ENCODE data around the gene CORO1C. TPM values are rescaled to one million over a fixed set of nuclear protein-coding genes. Genes with fewer than 3 reads are reported as not detected.

The CORO1C gene
- polyA plus RNA-seq, 2 donors, result 23.6 to 40.2 TPM

GRCh38 chr12:108609537-108610335 is 121.6 kb downstream of the CORO1C start:
- Histone ChIP-seq H3K27me3 (ENCODE audit: control insufficient read depth in 1 of 2, insufficient read depth in 2 of 2, low read length in 2 of 2) (no peaks in the 10 kb centered on the region), H3K9me3 (ENCODE audit: control insufficient read depth in 2 of 2, insufficient read depth in 1 of 2, low read depth in 1 of 2, low read length in 1 of 2) (no peaks in the 10 kb centered on the region), H3K4me3 (ENCODE audit: low read depth in 1 of 2, low read length in 2 of 2) (no peak overlapping the region), H3K27ac (ENCODE audit: low read depth in 2 of 2, low read length in 1 of 2) (no peak overlapping the region), H3K36me3 (ENCODE audit: control insufficient read depth in 2 of 2, insufficient read depth in 2 of 2, low read length in 1 of 2) (no peaks in the 10 kb centered on the region), H3K4me1 (ENCODE audit: control insufficient read depth in 2 of 2, insufficient read depth in 2 of 2, low read length in 1 of 2) (peaks cover 0 to 3% of the 10 kb centered on the region in 2 donors)
- WGBS, 2 donors, result 56 to 62% methylated on average over 21 of the region's 21 CpGs

GRCh38 chr12:108608616-108609015 is 122.7 kb downstream of the CORO1C start:
- no peaks in the 10 kb centered on the region for H3K9me3 ChIP-seq (ENCODE audit: control insufficient read depth in 2 of 2, insufficient read depth in 1 of 2, low read depth in 1 of 2, low read length in 1 of 2)
- no peak overlapping the region for H3K27ac ChIP-seq (ENCODE audit: low read depth in 2 of 2, low read length in 1 of 2)
- 81 to 85% methylated on average over 5 of the region's 5 CpGs for WGBS, 2 donors
- no peak overlapping the region for H3K4me3 ChIP-seq (ENCODE audit: low read depth in 1 of 2, low read length in 2 of 2)
- H3K4me1 ChIP-seq (ENCODE audit: control insufficient read depth in 2 of 2, insufficient read depth in 2 of 2, low read length in 1 of 2), result peaks cover 0 to 3% of the 10 kb centered on the region in 2 donors
- no peaks in the 10 kb centered on the region for H3K27me3 ChIP-seq (ENCODE audit: control insufficient read depth in 1 of 2, insufficient read depth in 2 of 2, low read length in 2 of 2)
- no peaks in the 10 kb centered on the region for H3K36me3 ChIP-seq (ENCODE audit: control insufficient read depth in 2 of 2, insufficient read depth in 2 of 2, low read length in 1 of 2)

- H3K4me1 ChIP-seq (ENCODE audit: control insufficient read depth in 2 of 2, insufficient read depth in 2 of 2, low read length in 1 of 2), result peaks cover 0 to 3% of the 10 kb centered on the region in 2 donors
- no peaks in the 10 kb centered on the region for H3K36me3 ChIP-seq (ENCODE audit: control insufficient read depth in 2 of 2, insufficient read depth in 2 of 2, low read length in 1 of 2)
- H3K4me3 ChIP-seq (ENCODE audit: low read depth in 1 of 2, low read length in 2 of 2), result no peak overlapping the region
- H3K9me3 ChIP-seq (ENCODE audit: control insufficient read depth in 2 of 2, insufficient read depth in 1 of 2, low read depth in 1 of 2, low read length in 1 of 2), result no peaks in the 10 kb centered on the region
- no peak overlapping the region for H3K27ac ChIP-seq (ENCODE audit: low read depth in 2 of 2, low read length in 1 of 2)
- H3K27me3 ChIP-seq (ENCODE audit: control insufficient read depth in 1 of 2, insufficient read depth in 2 of 2, low read length in 2 of 2), result no peaks in the 10 kb centered on the region
- 84 to 86% methylated on average over 10 of the region's 10 CpGs for WGBS, 2 donors
Measured at GRCh38 chr12:108607981-108608600, 123.2 kb downstream of the CORO1C start.

- Histone ChIP-seq H3K4me3 (ENCODE audit: low read depth in 1 of 2, low read length in 2 of 2) (no peak overlapping the region), H3K36me3 (ENCODE audit: control insufficient read depth in 2 of 2, insufficient read depth in 2 of 2, low read length in 1 of 2) (no peaks in the 10 kb centered on the region), H3K27ac (ENCODE audit: low read depth in 2 of 2, low read length in 1 of 2) (no peak overlapping the region), H3K9me3 (ENCODE audit: control insufficient read depth in 2 of 2, insufficient read depth in 1 of 2, low read depth in 1 of 2, low read length in 1 of 2) (no peaks in the 10 kb centered on the region), H3K27me3 (ENCODE audit: control insufficient read depth in 1 of 2, insufficient read depth in 2 of 2, low read length in 2 of 2) (no peaks in the 10 kb centered on the region), H3K4me1 (ENCODE audit: control insufficient read depth in 2 of 2, insufficient read depth in 2 of 2, low read length in 1 of 2) (peaks cover 0 to 3% of the 10 kb centered on the region in 2 donors)
- 80 to 82% methylated on average over 9 of the region's 9 CpGs for WGBS, 2 donors
Measured at GRCh38 chr12:108606492-108606891, 124.8 kb downstream of the CORO1C start.

- WGBS, 2 donors, result 94 to 95% methylated on average over 4 of the region's 4 CpGs
Measured at GRCh38 chr12:108605690-108606406, 125.5 kb downstream of the CORO1C start.

GRCh38 chr12:108605000-108605689 is 126.2 kb downstream of the CORO1C start:
- Histone ChIP-seq H3K36me3 (ENCODE audit: control insufficient read depth in 2 of 2, insufficient read depth in 2 of 2, low read length in 1 of 2) (no peaks in the 10 kb centered on the region), H3K9me3 (ENCODE audit: control insufficient read depth in 2 of 2, insufficient read depth in 1 of 2, low read depth in 1 of 2, low read length in 1 of 2) (no peaks in the 10 kb centered on the region), H3K27ac (ENCODE audit: low read depth in 2 of 2, low read length in 1 of 2) (no peak overlapping the region), H3K27me3 (ENCODE audit: control insufficient read depth in 1 of 2, insufficient read depth in 2 of 2, low read length in 2 of 2) (no peaks in the 10 kb centered on the region), H3K4me1 (ENCODE audit: control insufficient read depth in 2 of 2, insufficient read depth in 2 of 2, low read length in 1 of 2) (peaks cover 0 to 3% of the 10 kb centered on the region in 2 donors), H3K4me3 (ENCODE audit: low read depth in 1 of 2, low read length in 2 of 2) (no peak overlapping the region)
- WGBS, 2 donors, result 51 to 53% methylated on average over 3 of the region's 3 CpGs

More at GRCh38 chr12:108605690-108606406, 125.5 kb downstream of the CORO1C start:
- Histone ChIP-seq H3K4me3 (ENCODE audit: low read depth in 1 of 2, low read length in 2 of 2) (no peak overlapping the region), H3K27ac (ENCODE audit: low read depth in 2 of 2, low read length in 1 of 2) (no peak overlapping the region), H3K9me3 (ENCODE audit: control insufficient read depth in 2 of 2, insufficient read depth in 1 of 2, low read depth in 1 of 2, low read length in 1 of 2) (no peaks in the 10 kb centered on the region), H3K36me3 (ENCODE audit: control insufficient read depth in 2 of 2, insufficient read depth in 2 of 2, low read length in 1 of 2) (no peaks in the 10 kb centered on the region), H3K4me1 (ENCODE audit: control insufficient read depth in 2 of 2, insufficient read depth in 2 of 2, low read length in 1 of 2) (peaks cover 0 to 3% of the 10 kb centered on the region in 2 donors), H3K27me3 (ENCODE audit: control insufficient read depth in 1 of 2, insufficient read depth in 2 of 2, low read length in 2 of 2) (no peaks in the 10 kb centered on the region)

DNA sequence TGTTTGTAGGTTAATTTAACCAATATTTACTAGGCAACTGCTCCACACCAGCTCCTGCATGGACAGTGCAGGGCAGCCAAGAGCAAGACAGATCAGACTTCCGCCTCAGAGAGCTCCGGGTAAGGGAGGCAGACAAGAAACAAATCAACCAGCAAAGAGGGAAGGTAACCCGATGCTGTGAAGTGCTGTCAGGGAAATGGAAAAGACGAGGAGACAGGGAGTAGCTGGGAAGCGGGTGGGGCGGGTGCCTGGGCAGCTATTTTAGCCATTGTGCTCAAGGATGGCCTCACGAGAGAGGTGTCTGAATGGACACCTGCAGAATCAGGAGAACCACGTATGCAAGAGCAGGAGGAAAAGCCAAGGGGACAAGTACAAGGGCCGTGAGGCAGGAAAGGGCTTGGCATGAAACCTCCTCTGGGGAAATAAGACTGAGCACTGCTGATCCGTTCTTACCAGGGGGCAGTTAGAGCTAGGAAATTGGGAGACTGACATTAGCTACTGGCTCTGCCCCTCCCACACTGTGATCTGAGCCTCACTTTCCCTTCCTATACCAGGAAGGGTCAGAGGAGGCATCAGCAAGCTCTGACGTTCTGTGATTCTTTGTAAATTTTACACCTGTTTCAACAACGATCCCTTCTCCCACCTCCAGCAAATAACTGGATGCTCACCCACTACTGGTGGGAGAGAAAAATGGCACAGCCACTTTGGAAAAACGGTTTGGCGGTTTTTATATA is 126.9 kb downstream of the CORO1C start:
- 45 to 49% methylated on average over 14 of the region's 14 CpGs for whole genome bisulfite sequencing, 2 donors
- H3K27ac ChIP-seq (ENCODE audit: low read depth in 2 of 2, low read length in 1 of 2), result no peak overlapping the region
- H3K4me3 ChIP-seq (ENCODE audit: low read depth in 1 of 2, low read length in 2 of 2), result no peak overlapping the region
- no peaks in the 10 kb centered on the region for H3K36me3 ChIP-seq (ENCODE audit: control insufficient read depth in 2 of 2, insufficient read depth in 2 of 2, low read length in 1 of 2)
- H3K4me1 ChIP-seq (ENCODE audit: control insufficient read depth in 2 of 2, insufficient read depth in 2 of 2, low read length in 1 of 2), result peaks cover 0 to 3% of the 10 kb centered on the region in 2 donors
- no peaks in the 10 kb centered on the region for H3K9me3 ChIP-seq (ENCODE audit: control insufficient read depth in 2 of 2, insufficient read depth in 1 of 2, low read depth in 1 of 2, low read length in 1 of 2)
- H3K27me3 ChIP-seq (ENCODE audit: control insufficient read depth in 1 of 2, insufficient read depth in 2 of 2, low read length in 2 of 2), result no peaks in the 10 kb centered on the region

- no peaks in the 10 kb centered on the region for H3K36me3 ChIP-seq (ENCODE audit: control insufficient read depth in 2 of 2, insufficient read depth in 2 of 2, low read length in 1 of 2)
- WGBS, 2 donors, result 78 to 84% methylated on average over 4 of the region's 4 CpGs
- peaks cover 0 to 3% of the 10 kb centered on the region in 2 donors for H3K4me1 ChIP-seq (ENCODE audit: control insufficient read depth in 2 of 2, insufficient read depth in 2 of 2, low read length in 1 of 2)
- H3K9me3 ChIP-seq (ENCODE audit: control insufficient read depth in 2 of 2, insufficient read depth in 1 of 2, low read depth in 1 of 2, low read length in 1 of 2), result no peaks in the 10 kb centered on the region
- H3K27ac ChIP-seq (ENCODE audit: low read depth in 2 of 2, low read length in 1 of 2), result no peak overlapping the region
- no peaks in the 10 kb centered on the region for H3K27me3 ChIP-seq (ENCODE audit: control insufficient read depth in 1 of 2, insufficient read depth in 2 of 2, low read length in 2 of 2)
- no peak overlapping the region for H3K4me3 ChIP-seq (ENCODE audit: low read depth in 1 of 2, low read length in 2 of 2)
Measured at GRCh38 chr12:108603743-108604142, 127.6 kb downstream of the CORO1C start.

Measured in esophagus (tissue), 2 donors.